DMS53 (cell line): ENCODE data around the gene SYT6.

Experiments used
- DNase-seq: peaks from one replicate; lab custom pipeline; 2025; lab: John Stamatoyannopoulos, UW

Gene SYT6

DNA sequence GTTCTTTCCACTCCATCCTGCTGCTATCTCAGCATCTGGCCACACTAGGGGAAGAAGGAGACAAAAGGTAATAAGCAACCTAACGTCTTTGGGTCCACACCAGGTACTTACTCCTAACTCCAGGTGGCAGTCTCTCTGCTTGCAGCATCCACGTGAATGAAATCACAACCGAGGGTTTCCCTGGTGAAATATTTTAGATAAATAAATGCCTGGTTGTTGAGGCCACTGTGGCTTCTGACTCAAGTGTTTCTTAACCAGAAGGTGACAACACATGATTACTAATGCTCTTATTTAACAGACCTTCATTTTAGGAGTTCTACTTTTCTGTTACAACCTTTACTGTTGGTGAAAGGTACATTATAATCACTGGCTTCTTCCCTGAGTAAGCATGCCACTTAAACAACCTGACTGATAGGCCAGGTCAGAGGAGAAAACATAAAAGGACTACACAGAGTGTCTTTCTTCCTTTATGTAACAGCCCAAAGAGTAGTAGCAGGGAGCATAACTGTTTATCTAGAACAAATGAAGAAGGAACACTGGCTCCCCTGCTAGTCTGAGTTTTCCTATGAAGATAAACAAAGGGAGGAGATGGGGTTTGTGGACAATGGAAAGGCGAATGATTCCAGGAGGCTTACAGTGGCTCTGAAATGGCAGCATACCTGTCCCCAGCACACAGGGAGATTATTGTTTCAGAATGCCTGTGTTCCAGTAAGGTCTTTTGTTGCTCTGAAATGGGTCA, 59.9 kb downstream of the SYT6 start:
- DNase-seq = peak; percentile 36

DNA sequence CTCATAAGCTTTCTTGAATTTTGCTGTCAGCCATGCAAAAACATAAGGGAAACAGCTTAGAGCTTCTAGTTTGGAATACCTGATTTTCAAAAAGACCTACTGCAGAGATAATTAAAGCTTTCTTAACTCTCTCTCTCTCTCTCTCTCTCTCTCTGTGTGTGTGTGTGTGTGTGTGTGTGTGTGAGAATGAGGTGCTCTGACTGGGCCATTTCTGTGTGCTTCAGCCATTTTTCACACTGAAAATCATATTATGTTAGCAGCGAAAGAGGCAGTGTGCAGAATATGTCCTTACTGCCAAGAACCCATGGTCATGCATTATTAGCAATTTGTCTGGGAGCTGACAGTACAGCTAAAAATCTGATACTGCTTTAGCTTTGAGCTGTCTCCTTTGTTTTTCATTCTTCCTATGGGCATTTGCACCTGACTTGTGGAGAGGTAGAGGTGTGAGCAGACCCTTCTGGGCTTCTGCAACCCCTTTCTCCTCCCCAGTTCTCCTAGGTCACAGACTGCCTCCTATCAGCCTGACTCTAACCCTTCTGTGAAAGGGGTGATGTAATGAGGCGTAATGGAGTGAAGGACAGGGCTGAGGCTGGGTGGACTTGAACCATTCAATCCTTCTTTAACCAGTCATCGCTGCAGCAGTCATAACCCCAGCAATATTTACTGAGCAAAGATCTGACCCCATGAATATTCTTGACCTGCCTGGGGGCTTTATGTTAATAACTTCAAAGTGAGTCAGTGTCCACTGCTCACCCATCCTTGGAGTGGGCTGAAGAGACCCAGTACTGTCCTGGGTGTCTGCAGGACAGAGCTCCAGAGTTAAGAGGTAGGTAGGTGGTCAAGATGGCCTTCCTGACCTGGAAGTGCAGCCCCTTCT, 61.2 kb downstream of the SYT6 start:
- no peak for DNase-seq

DNA sequence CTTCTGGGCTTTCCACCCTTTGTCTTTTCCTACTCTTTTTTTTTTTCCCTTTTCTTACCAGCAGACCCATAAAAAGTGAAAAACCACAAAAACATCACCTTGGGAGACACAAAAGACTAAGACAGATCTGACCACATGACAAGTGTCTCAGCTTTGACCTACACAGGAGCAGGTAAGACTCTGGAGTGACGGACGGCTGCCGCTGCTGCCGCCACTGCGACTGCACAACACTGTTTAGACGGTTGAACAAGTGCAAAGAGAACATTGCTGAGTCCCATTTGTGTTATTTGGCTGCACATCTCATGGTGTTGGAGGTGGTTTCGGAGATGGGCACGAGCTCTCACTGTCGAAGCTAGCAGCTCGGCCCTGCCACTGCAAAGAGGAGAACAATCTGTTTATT, 62.0 kb downstream of the SYT6 start:
- no peak for DNase-seq

DNA sequence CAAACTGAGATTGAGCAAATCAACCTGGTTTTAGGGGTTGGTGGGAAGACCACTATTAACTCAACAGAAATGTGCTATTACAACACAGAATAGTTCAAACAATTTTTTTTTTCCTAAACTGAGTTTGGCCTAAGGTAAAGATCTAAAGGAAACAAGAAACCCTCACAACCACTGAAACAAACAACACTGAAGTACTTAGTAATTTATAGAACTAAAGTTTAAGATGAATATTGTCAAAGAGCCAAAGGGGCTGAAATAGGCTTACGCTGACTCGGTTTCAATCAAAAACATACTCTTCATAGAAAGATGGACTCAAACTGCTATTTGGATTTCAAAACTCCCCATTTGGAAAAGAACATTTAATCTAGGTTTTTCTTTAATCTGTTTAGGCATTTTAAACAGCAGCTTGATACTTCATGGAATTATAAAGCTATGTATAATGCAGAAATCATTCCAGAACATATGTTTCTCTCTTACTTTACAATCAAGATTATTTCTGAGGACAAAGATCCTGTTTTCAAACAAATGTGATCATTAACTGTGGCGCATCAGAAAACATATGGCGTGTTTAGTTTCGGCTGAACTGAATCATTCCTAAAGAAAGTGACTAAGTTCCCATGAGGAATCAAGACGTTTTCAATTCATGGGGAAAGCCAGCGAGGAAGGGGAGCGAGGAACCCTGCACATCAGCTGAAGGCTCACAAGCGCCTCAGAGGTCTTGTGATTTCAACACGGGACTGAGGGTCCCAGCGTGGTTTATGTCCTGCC, 62.7 kb downstream of the SYT6 start:
- DNase-seq = no peak

DNA sequence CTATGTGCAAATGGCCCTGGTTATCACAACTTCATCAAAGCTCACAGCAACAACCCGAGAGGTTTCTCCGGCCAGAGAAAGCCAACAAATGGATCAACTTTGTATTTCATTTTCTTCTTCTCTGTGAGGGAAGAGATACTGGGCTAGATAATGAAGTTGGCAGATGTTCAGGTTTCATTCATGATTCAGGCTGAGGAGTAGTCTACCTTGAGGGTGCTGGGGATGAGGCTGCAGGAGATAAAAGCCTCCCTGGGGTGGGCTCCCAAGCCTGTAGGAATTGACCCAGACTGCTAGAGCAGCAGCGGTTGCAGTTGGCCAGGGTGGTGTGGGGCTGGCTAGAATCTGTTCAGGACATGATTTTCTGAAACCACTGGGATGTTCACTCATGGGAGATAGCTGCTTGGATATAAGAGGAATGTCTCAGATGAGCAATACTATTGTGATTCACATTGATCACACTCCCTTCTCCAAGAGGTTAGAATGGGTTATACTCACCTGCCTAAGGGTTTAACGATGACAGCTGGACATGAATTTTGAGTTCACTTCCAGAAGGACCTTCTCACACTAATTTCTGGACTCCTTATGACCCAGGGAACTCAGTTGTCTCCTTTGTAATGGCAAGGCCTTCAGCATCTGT, 64.0 kb downstream of the SYT6 start:
- DNase-seq = no peak

DNA sequence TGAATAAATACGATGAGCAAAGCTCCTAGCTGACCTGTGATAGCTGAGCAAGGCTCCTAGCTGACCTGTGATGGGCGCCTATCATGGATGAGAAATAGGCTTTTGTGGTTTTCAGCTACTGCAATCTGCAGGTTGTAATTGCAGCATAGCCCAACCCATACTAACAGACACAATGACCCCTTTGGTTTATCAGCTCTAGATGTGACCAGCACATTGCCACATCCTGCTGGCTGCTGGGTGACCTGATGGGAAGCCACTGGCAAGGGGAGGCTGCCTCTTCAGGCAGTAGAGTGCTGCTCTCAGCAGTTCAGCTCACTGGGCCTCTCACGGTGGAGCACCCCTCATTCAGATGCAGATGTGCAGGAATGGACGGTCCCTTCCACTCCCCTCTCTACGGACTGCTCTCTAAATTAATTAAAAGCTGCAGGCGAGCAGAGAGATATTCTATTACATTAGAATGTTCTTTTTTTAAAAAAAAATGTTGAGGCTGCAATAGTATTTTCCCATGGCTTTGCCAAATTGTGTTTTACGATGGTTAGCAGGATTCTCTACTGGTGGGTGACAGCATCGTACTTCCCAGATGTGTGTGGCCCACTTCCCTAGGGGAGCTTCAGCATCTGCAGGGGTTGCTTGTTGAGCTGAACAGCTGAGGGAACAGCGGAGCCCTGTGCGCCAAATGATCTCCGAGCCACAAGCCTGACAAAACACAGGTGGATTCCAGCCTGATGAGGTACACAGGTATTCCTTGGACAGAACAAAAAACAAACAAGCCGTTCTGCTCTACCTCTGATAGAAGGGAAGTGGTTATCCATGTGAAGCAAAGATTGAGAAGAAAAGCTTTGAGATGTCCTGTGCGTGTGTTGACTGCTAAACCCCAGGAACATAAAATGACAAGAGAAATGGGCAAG, 65.0 kb downstream of the SYT6 start:
- no peak for DNase-seq

DNA sequence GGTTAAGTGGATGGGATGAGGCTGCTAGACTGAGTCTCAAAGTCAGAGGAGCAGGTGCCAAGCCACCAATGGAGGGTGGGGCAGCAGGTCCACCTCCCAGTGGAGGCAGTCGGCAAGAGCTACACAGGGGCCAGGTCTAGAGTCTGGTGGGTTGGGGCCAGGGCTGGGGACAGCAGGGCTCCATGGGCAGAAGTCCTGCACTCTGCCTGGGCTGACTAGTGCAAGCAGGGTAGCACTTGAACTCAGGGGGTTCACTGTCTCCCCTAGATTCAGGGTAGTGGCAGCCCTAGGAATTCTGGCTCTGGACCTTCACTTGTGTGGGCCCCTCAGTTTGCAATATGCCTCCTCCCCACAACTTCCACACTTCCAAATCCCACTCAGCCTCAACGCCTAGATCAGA, 66.2 kb downstream of the SYT6 start:
- no peak for DNase-seq

DNA sequence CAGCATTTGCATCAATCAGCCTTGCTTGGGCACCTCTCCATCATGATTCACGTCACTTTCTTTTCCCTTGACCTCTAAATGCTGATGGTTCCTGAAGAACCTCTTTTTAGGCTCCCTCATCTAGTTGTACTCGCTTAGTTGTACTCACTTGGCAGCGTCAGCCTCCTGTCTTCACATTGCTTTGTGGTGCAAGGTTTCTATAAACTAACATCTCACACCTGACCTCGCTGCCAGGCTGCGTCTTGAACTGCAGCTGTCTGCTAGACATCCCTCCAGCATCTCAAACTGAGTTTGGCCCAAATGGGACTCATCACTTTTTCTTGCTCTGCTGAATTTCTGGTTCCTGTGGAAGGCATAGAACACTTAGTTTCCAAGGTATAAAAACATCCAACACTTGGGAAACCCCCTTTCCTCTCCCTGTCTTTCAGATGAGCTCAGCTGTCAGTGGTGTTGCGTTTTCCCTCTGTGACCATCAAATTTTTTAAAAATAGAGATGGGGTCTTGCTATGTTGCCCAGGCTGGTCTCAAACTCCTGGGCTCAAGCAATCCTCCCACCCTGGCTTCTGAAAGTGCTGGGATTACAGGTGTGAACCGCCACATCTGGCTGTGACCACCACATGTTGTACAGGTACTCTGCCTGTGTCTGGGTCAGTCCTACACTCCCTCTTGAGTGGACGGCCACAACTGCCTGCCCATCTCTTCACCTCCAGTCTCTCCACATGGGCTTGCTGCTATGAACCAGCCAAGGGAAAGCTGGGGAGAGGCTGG, 66.9 kb downstream of the SYT6 start:
- no peak for DNase-seq

DNA sequence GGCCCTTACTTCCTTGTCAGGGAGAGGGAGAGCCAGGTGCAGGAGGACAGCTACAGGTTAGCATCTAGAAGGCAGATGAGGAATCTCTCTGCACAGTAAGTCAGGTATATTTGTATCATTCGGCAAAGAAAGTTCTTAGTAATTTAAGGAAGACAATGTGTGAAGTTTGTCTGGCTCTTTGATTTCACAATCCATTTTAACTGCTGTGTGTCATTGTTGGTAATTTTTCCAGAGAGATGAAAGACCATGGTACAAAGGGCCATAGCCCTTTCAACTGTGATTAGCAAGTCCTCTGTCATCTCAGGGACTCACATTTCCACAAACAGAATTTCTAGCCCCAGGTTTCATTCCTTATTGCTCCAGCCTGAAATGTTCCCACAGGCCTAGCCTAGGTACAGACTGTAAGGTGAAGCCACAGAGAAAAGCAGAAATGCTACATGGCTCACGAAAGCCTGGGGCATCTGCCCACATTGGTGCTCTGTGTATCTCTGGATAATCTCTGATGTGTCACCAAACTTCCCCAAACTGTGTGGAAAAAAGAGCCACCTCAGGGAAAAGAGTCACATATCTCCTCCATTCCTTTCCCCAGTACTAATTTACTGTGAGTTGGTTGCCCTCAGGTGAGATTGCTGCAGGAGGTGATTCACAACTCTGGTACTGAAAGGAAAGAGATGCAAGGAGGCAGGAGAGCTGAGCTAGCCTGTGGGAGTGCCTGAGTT, 70.6 kb downstream of the SYT6 start:
- peak; percentile 7 for DNase-seq

DNA sequence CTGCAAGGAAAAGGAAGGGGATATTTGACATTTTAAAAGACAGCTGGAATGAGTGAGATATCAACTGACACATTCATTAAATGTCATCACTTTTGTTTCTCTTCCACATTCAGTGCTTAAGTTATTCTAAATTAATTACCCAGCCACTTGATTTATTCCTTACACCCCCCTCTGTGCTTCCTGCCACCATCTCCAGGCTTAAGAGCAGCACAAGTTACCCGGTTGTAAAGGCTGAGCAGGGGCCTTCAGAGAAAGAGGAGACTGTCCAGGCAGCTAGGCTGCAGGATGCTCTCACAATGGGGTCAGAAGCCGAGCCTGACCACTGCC, 71.4 kb downstream of the SYT6 start:
- no peak for DNase-seq

DNA sequence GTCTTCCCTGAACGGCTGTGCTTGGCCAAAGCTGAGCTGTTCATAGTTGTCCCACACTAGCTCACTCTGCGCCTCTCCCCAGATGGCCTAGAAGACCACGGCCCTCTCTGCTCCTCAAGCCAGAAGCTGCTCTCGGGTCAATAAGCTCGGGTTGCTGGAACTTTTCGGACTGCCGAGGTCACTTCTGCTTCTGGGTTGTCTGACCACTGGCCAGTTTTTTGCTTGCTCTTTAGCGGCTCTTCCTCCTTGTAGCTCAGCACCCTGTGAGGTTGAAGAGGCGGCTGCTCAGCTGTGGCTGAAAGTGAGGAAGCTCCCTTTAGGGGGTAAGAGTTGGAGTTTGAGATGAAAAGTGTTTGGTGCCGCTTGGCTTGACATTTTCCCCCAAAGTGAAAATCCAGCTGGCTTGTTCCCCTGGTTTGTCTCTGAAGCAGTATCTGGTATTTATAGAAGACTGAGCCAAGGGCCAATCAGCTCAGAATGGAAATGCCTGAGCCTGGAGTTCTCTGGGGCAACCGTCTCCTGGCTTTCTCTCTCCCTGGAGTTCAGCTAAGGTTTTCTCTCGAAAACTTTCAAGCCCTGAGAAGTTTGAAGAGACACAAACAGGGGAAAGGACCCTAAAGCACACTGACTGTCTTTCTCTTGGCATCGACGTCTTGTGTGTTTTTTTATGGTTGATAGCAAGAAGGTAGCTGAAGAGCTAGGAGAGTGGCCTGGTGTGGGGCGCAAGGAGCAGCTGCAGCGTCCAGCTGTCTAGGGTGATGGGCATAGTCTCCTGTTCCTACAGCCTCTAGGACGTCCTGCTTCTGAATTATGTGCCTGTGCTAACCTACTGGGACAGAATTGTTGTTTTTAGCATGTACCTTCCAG, 72.0 kb downstream of the SYT6 start:
- no peak for DNase-seq

DNA sequence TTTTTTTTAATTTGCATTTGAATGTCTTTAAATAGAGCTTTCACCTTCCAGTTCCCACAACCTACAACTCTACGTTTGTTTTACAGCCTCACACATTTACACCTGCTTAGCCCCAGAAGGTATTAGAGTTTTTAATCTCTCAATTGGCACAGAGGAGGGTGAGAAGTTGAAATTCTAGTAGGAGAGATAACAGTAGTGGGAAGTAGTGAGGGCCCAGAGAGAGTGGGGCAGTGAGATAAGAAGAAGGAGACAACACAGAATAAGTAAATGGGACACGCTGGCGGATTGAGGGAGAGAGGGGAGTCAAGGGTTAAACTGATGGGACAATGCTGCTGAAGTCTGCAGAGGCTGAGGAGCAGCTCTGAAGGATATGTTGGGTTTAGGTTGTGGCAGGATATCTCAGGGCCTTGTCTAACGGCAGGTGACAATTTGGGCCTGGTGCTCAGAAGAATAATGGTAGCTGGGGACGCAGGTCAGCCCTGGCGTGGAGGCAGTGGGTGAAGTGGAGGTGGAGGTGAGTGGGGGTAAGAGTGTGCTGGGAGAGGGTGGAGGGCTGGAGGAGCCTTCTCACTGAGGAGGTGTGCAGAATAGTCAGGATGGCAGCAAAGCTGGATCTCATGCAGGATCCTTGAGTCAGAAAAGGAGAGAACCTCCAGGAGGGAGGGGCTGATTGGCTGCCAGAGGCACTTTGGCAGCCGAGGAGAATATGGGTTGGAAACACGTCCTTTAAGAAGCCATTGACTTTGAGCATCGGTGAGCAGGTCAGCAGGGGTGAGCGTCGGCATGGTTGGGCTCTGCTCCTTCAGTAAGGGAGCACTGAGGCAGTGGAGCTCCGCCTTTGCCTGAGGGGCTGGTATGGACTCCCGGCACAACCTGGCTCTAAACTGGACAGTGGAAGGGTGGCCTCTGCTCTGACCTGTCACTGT, 72.9 kb downstream of the SYT6 start:
- no peak for DNase-seq

DNA sequence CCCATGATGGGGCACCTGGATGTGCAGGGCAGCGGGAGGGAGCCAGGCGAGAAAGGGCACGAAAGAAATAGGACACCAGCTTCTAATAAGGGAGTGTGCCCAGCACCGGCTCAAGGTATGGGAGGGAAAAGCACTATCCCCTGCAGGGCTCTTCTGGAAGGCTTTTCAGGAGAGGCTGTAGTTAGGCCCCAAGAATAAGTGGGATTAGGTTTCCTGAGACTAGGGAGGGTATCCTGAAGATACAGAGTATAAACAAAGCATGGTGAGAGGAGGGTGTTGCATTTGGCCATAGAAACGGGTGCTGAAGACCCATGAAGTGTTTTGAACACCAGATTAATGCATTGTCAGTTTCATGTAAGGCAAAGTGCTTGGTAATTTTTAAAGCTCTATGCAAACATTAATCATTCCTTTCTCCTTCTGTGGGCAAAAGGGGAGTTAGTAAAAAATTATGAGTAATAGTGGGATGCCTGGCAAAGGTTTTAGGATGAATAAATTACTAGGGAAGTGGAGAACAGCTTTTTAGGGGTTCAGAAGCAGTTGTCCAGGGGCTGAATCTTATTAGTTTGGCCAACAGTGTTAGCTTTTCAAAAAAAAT, 74.0 kb downstream of the SYT6 start:
- DNase-seq = no peak

DNA sequence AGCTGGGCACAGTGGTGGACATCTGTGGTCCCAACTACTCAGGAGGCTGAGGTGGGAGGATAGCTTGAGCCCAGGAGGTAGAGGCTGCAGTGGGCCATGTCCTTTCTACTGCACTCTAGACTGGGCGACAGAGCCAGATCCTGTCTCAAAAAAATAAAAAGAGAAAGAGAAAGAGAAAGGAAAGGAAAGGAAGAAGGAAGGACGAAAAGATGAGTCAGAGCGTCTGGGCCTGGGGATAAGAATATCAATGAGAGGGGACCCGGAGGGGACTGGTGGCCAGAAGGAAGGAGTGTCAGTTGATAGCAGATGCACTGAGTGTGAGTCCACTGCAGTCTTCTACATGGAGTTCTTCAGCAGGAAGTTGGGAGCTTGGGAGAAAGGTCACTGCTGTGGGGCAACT, 75.6 kb downstream of the SYT6 start:
- DNase-seq = no peak

DNA sequence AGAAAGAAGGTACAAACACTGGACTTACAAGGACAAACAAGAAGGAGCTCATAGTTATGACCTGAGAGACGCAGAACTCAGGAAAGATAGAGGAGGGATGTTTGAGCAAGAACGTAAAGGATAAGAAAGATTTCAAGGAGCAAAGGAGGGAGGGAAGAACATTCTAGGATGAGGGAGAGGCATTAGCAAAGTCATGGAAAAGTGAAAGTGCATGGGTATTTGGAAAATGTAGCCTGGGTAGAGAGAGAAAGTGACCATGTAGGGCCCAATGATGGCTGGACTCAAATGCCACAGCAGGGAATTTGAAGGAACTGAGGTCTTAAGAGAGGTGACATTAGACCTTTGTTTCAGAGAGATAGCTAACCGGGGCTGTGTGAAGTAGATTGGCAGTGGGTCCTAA, 76.5 kb downstream of the SYT6 start:
- no peak for DNase-seq

DNA sequence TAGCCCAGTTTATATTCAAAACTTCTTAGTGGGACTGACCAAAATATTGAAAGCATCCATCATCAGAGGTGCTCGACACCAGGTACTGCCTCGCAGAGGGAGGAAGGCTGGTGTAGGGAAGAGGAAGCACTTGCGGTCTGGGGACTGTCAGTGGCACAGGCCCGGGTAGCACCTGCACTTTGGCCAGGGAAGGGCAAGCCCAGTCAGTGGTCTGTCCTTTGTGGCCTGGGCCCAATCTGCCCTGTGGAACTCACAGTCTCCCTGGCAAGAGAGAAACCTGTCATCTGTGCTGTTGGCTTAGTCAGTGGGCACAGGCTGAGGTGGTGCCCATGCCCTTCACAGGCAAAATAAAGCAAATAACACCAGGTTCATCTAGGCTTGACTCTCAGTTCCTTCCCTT, 77.4 kb downstream of the SYT6 start:
- no peak for DNase-seq

DNA sequence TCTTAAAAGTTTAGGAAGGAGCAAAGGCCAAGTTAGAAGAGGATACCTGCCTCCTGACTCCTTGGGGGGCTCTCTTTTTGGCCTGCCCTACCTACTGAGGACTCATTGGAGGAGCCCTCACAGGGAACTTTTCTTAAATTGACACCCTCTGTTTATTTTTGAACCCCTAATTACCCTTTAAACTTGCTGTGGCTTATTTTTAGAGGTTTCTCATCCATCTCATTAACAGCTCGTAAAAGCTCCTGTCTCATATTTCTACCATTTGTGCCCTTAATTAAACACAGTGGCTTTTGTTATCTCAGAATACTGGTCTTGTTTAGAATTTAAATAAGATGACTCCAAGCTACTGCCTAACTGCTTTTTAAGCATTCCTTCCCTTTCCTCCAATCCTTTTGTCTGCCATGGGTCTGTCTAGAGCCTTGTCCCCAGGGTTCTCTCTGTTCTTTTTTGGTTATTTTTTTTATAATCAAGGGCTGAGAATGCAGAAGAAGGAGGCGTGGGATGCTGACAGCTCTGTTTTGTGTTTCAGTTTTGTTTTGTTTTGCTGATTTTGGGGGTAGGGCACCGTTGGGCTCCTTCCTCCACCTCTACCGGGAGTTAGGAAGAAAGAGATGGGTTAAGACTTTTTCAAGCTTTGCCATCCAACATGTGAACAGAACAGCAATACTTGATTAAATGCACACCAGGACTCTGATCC, 78.0 kb downstream of the SYT6 start:
- DNase-seq = no peak
